Measurements from ENCODE around the gene LONRF2. TPM values are rescaled to one million over a fixed set of nuclear protein-coding genes. Genes with fewer than 3 reads are reported as not detected.

The LONRF2 gene
- total and polyA plus RNA-seq, 2 of the 4 experiments (the other 2 are of a cell fraction), result 0.19 to 0.54 TPM

- Histone ChIP-seq H3K27me3 (ENCODE audit: control insufficient read depth, insufficient read depth, low read length) (peaks cover 7% of the 10 kb centered on the region), H3K27ac (ENCODE audit: insufficient read depth, low read length) (no peak overlapping the region), H3K36me3 (ENCODE audit: control insufficient read depth, insufficient read depth, low read length) (no peaks in the 10 kb centered on the region), H2BK20ac (ENCODE audit: low read depth, low read length) (no peak overlapping the region), H3K79me1 (ENCODE audit: low read depth in 1 of 2, low read length in 2 of 2) (no peaks in the 10 kb centered on the region), H4K91ac (ENCODE audit: insufficient read depth, low read depth, low read length) (no peak overlapping the region), H3K4ac (ENCODE audit: low read depth, low read length) (no peak overlapping the region), H4K20me1 (ENCODE audit: insufficient read depth, low read length) (0 out of 2 replicates have a peak, but pooled peaks cover 5% of the 10 kb centered on the region), H3K23ac (ENCODE audit: low read depth, low read length) (no peak overlapping the region), H3K9me1 (ENCODE audit: insufficient read depth, low read length) (peaks cover 10% of the 10 kb centered on the region), H3K4me3 (ENCODE audit: insufficient read depth, low read depth, low read length) (no peak overlapping the region), H2AK5ac (ENCODE audit: low read depth, low read length) (no peak overlapping the region; the same call in 1 of the 2 replicates), H3K9ac (ENCODE audit: low read depth, low read length) (no peak overlapping the region), H3K9me3 (ENCODE audit: control insufficient read depth, insufficient read depth, low read length) (no peaks in the 10 kb centered on the region), H3K56ac (ENCODE audit: extremely low read depth, insufficient read depth, low read length) (no peak overlapping the region), H2BK120ac (ENCODE audit: low read depth, low read length) (no peak overlapping the region), H2BK5ac (ENCODE audit: low read depth, low read length, poor library complexity, severe bottlenecking) (no peak overlapping the region), H2BK15ac (ENCODE audit: low read depth, low read length) (no peak overlapping the region), H4K5ac (ENCODE audit: low read depth, low read length) (no peak overlapping the region), H2AK9ac (replicated peaks; ENCODE audit: low read depth, low read length, poor library complexity) (no peak overlapping the region), H4K8ac (ENCODE audit: low read depth in 2 of 2, low read length in 2 of 2) (no peak overlapping the region), H2AFZ (replicated peaks; ENCODE audit: low read length, poor library complexity) (no peak overlapping the region), H3K18ac (ENCODE audit: low read depth, low read length) (no peak overlapping the region), H3K4me2 (ENCODE audit: low read depth, low read length) (no peak overlapping the region), H3K4me1 (ENCODE audit: control insufficient read depth, insufficient read depth, low read length) (peaks cover 12% of the 10 kb centered on the region), H3K14ac (replicated peaks; ENCODE audit: low read depth, low read length) (no peak overlapping the region)
- in situ Hi-C loops (cut with MboI; ENCODE audit: low sequenced_read_pairs), result no loop called here
- ChIA-PET CTCF (no interaction called here), POLR2A (ENCODE audit: unreplicated experiment) (no interaction called here)
- BruUV-seq (replicated peaks), result no TSS peak
- ATAC-seq (ENCODE audit: low read depth) (no peak), DNase-seq (peak; percentile 31)
- TF ChIP-seq CTCF (conservative IDR thresholded peaks at IDR 0.05; ENCODE audit: low read depth, low read length) (no peak), SMC3 (IDR thresholded peaks at IDR 0.05; ENCODE audit: low read depth, low read length) (no peak), BHLHE40 (IDR thresholded peaks at IDR 0.05; ENCODE audit: low read depth, low read length) (no peak), RAD21 (IDR thresholded peaks at IDR 0.05; ENCODE audit: low read length) (no peak), CHD1 (IDR thresholded peaks at IDR 0.05; ENCODE audit: low read depth, low read length) (no peak), CEBPB (IDR thresholded peaks at IDR 0.05; ENCODE audit: low read depth, low read length) (no peak), USF2 (IDR thresholded peaks at IDR 0.05; ENCODE audit: low read depth, low read length) (no peak), NFE2L2 (IDR thresholded peaks at IDR 0.05; ENCODE audit: low read depth, low read length) (no peak)
- intact Hi-C loops (cut with micrococcal nuclease), result no loop called here
- 74% methylated on average over 4 of the region's 9 CpGs; no CpG with 5 or more reads in 1 of the 2 experiments for WGBS, 2 experiments (ENCODE audit: extremely low coverage in 2 of 2, insufficient read length in 1 of 2)
- dilution Hi-C loops (cut with HindIII; ENCODE audit: low sequenced_read_pairs, unreplicated experiment), result no loop called here
Measured at GRCh38 chr2:100293341-100294161, 28.8 kb downstream of the LONRF2 start.

All from IMR-90 (cell line).